H1 (cell line): ENCODE results near the gene CTDNEP1. TPM values are rescaled to one million over a fixed set of nuclear protein-coding genes. Genes with fewer than 3 reads are reported as not detected.

ENCODE experiments used
- EGR1 ChIP-seq: IDR thresholded peaks from 2 replicates; pipeline ENCODE4 v1.6.1; 2011; ENCODE audit warnings: low read depth, low read length, borderline replicate concordance
- EP300 ChIP-seq, 2 experiments: IDR thresholded peaks; 1 replicate in 1 of 2; 2 replicates in 1 of 2; pipeline ENCODE4 v1.6.1; 2011 to 2012; ENCODE audit warnings: low read depth in 2 of 2, low read length in 2 of 2, mild to moderate bottlenecking in 2 of 2, borderline replicate concordance in 1 of 2, inconsistent platforms in 1 of 2, moderate library complexity in 1 of 2
- GABPA ChIP-seq: IDR thresholded peaks from 2 replicates; pipeline ENCODE4 v1.6.1; 2011; ENCODE audit warnings: mild to moderate bottlenecking, low read length, moderate library complexity, borderline replicate concordance; ENCODE audit not compliant: insufficient read depth
- PHF8 ChIP-seq: fragments of 200-600 bp; sonication (generic); conservative IDR thresholded peaks from 2 replicates; pipeline ENCODE4 v1.7.1; 2012; ENCODE audit warnings: low read depth, mild to moderate bottlenecking, inconsistent platforms, low read length, moderate library complexity
- RXRA ChIP-seq: IDR thresholded peaks from 2 replicates; pipeline ENCODE4 v1.6.1; 2011; ENCODE audit warnings: low read depth, mild to moderate bottlenecking, low read length, moderate library complexity; ENCODE audit not compliant: insufficient read depth
- TAF1 ChIP-seq: IDR thresholded peaks from 2 replicates; pipeline ENCODE4 v1.6.1; 2011; ENCODE audit warnings: mild to moderate bottlenecking, low read depth, low read length
- polyA plus RNA-seq, 7 experiments: library from polyadenylated mRNA; depleted of rRNA in 3 of 7; stranded (reverse) in 5 of 7; unstranded in 2 of 7; fragments of >200 nt in 5 of 7; fragments of 200-250 nt in 2 of 7; gene quantifications; 1 replicate in 5 of 7; 2 replicates in 1 of 7; 4 replicates in 1 of 7; pipeline versions ENCODE4 v1.2.1 to v1.2.3, GENCODE V29; 2011 to 2013; ENCODE audit warnings: missing spikeins in 2 of 7, mixed read lengths in 2 of 7
- total RNA-seq: library from RNA; stranded (reverse); fragmentation: NEBNext Ultra II Directional; extraction: Animal tissue kit (Norgen Biotek cat#: 25700); gene quantifications from 2 replicates; pipeline ENCODE4 v1.2.1, GENCODE V29; 2021
- TF ChIP-seq, protein P1 (sequence below): fragments of 300-600 bp; sonication (generic); IDR thresholded peaks from 2 replicates; pipeline ENCODE4 v1.7.1; 2012; ENCODE audit warnings: low read length, moderate library complexity, mild to moderate bottlenecking, inconsistent platforms; ENCODE audit not compliant: insufficient replicate concordance
- TF ChIP-seq, protein P2 (sequence below): IDR thresholded peaks from 2 replicates; pipeline ENCODE4 v1.6.1; 2011; ENCODE audit warnings: low read length, improper control_type of control experiment

Gene CTDNEP1
- total and polyA plus RNA-seq, 2 of the 8 experiments (the other 6 are each of a cell fraction or from before 2014, with no cell fraction given): 114 to 123 TPM

DNA sequence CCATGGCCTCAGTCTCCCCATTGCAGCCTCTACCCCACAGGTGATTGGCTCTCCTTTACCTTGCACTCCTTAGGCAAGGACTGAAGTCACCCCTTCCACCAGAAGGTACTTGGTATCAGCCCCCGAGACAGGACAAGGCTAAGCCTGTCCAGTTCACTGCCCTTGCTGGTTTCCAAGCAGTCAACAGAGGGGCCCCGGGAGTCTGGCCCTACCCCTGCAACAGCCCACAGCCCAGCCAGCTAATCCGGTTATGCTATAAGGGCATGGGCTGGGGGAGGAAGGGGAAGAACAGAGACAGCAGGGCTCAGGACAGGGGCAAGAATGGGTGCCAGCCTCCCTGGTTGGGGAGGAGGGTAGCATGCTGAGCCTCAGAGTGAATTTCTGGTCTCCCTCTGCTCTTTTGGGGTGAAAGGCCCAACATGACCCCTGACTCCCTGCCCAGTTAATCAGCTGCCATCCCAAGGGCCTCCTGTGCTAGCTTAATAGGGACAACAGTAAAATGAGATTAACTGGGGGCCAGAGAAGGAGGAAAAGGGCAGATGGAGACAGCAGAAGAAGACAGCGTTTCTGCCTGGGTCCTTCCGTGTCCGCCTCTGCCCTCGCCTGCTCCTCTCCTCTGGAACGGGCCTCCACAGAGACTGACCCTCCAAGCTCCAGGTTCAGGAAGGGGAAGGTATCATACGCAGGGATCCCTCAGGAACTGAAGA lies 42.6 kb downstream of the CTDNEP1 start (continued):
- TF ChIP-seq PHF8: no peak
- TF ChIP-seq EP300 (IDR thresholded peaks at IDR 0.05; ENCODE audit: borderline replicate concordance in 1 of 2, low read depth in 2 of 2, low read length in 2 of 2): no peak
- no peak for TF ChIP-seq GABPA
- TF ChIP-seq, protein P1, sequence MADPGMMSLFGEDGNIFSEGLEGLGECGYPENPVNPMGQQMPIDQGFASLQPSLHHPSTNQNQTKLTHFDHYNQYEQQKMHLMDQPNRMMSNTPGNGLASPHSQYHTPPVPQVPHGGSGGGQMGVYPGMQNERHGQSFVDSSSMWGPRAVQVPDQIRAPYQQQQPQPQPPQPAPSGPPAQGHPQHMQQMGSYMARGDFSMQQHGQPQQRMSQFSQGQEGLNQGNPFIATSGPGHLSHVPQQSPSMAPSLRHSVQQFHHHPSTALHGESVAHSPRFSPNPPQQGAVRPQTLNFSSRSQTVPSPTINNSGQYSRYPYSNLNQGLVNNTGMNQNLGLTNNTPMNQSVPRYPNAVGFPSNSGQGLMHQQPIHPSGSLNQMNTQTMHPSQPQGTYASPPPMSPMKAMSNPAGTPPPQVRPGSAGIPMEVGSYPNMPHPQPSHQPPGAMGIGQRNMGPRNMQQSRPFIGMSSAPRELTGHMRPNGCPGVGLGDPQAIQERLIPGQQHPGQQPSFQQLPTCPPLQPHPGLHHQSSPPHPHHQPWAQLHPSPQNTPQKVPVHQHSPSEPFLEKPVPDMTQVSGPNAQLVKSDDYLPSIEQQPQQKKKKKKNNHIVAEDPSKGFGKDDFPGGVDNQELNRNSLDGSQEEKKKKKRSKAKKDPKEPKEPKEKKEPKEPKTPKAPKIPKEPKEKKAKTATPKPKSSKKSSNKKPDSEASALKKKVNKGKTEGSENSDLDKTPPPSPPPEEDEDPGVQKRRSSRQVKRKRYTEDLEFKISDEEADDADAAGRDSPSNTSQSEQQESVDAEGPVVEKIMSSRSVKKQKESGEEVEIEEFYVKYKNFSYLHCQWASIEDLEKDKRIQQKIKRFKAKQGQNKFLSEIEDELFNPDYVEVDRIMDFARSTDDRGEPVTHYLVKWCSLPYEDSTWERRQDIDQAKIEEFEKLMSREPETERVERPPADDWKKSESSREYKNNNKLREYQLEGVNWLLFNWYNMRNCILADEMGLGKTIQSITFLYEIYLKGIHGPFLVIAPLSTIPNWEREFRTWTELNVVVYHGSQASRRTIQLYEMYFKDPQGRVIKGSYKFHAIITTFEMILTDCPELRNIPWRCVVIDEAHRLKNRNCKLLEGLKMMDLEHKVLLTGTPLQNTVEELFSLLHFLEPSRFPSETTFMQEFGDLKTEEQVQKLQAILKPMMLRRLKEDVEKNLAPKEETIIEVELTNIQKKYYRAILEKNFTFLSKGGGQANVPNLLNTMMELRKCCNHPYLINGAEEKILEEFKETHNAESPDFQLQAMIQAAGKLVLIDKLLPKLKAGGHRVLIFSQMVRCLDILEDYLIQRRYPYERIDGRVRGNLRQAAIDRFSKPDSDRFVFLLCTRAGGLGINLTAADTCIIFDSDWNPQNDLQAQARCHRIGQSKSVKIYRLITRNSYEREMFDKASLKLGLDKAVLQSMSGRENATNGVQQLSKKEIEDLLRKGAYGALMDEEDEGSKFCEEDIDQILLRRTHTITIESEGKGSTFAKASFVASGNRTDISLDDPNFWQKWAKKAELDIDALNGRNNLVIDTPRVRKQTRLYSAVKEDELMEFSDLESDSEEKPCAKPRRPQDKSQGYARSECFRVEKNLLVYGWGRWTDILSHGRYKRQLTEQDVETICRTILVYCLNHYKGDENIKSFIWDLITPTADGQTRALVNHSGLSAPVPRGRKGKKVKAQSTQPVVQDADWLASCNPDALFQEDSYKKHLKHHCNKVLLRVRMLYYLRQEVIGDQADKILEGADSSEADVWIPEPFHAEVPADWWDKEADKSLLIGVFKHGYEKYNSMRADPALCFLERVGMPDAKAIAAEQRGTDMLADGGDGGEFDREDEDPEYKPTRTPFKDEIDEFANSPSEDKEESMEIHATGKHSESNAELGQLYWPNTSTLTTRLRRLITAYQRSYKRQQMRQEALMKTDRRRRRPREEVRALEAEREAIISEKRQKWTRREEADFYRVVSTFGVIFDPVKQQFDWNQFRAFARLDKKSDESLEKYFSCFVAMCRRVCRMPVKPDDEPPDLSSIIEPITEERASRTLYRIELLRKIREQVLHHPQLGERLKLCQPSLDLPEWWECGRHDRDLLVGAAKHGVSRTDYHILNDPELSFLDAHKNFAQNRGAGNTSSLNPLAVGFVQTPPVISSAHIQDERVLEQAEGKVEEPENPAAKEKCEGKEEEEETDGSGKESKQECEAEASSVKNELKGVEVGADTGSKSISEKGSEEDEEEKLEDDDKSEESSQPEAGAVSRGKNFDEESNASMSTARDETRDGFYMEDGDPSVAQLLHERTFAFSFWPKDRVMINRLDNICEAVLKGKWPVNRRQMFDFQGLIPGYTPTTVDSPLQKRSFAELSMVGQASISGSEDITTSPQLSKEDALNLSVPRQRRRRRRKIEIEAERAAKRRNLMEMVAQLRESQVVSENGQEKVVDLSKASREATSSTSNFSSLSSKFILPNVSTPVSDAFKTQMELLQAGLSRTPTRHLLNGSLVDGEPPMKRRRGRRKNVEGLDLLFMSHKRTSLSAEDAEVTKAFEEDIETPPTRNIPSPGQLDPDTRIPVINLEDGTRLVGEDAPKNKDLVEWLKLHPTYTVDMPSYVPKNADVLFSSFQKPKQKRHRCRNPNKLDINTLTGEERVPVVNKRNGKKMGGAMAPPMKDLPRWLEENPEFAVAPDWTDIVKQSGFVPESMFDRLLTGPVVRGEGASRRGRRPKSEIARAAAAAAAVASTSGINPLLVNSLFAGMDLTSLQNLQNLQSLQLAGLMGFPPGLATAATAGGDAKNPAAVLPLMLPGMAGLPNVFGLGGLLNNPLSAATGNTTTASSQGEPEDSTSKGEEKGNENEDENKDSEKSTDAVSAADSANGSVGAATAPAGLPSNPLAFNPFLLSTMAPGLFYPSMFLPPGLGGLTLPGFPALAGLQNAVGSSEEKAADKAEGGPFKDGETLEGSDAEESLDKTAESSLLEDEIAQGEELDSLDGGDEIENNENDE: no peak
- no peak for TF ChIP-seq TAF1
- TF ChIP-seq RXRA: no peak
- TF ChIP-seq, protein P2, sequence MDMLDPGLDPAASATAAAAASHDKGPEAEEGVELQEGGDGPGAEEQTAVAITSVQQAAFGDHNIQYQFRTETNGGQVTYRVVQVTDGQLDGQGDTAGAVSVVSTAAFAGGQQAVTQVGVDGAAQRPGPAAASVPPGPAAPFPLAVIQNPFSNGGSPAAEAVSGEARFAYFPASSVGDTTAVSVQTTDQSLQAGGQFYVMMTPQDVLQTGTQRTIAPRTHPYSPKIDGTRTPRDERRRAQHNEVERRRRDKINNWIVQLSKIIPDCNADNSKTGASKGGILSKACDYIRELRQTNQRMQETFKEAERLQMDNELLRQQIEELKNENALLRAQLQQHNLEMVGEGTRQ: no peak
- TF ChIP-seq EGR1: no peak
